Measurements from ENCODE around the gene OR2T3. TPM values are rescaled to one million over a fixed set of nuclear protein-coding genes. Genes with fewer than 3 reads are reported as not detected.
"Not testable (repeated sequence)": the region's sequence is repeated elsewhere in the genome, so short reads cannot be mapped to it uniquely, and the experiment has no call there.

The OR2T3 gene
- total and polyA plus RNA-seq, 4 donors: not detected

- not testable (repeated sequence) for DNase-seq; H3K9me3 ChIP-seq (ENCODE audit: control insufficient read depth in 4 of 4, insufficient read depth in 3 of 4, low read length in 3 of 4); H3K4me3 ChIP-seq; H3K4me1 ChIP-seq (ENCODE audit: control insufficient read depth in 5 of 5, insufficient read depth in 5 of 5, low read length in 5 of 5); H3K27ac ChIP-seq (ENCODE audit: low read depth in 1 of 2, low read length in 1 of 2); H3K9ac ChIP-seq (ENCODE audit: insufficient read depth in 1 of 2, low read length in 2 of 2); H3K36me3 ChIP-seq (ENCODE audit: control insufficient read depth in 4 of 4, insufficient read depth in 4 of 4, low read length in 4 of 4); ATAC-seq (ENCODE audit: insufficient read depth, low FRiP score); H3K27me3 ChIP-seq (ENCODE audit: control insufficient read depth in 3 of 3, insufficient read depth in 3 of 3, low read length in 2 of 3)
- WGBS, 2 donors: 61 to 62% methylated on average over 13 of the region's 13 CpGs
Measured at GRCh38 chr1:248481686-248482579, 8.8 kb downstream of the OR2T3 start.

GRCh38 chr1:248488289-248488688 is 15.1 kb downstream of the OR2T3 start, which contains the start of gene OR2T5:
OR2T5 (plus strand) TSS chr1:248488589; CDS start chr1:248488589, 0 bp downstream.
- not testable (repeated sequence) for H3K27me3 ChIP-seq (ENCODE audit: control insufficient read depth in 3 of 3, insufficient read depth in 3 of 3, low read length in 2 of 3); ATAC-seq (ENCODE audit: insufficient read depth, low FRiP score); H3K27ac ChIP-seq (ENCODE audit: low read depth in 1 of 2, low read length in 1 of 2); H3K36me3 ChIP-seq (ENCODE audit: control insufficient read depth in 4 of 4, insufficient read depth in 4 of 4, low read length in 4 of 4); H3K9ac ChIP-seq (ENCODE audit: insufficient read depth in 1 of 2, low read length in 2 of 2); DNase-seq; H3K4me3 ChIP-seq; H3K4me1 ChIP-seq (ENCODE audit: control insufficient read depth in 5 of 5, insufficient read depth in 5 of 5, low read length in 5 of 5); H3K9me3 ChIP-seq (ENCODE audit: control insufficient read depth in 4 of 4, insufficient read depth in 3 of 4, low read length in 3 of 4)
- WGBS, 2 donors: 78 to 93% methylated on average over 4 to 5 of the region's 6 CpGs

- not testable (repeated sequence) for H3K27me3 ChIP-seq (ENCODE audit: control insufficient read depth in 3 of 3, insufficient read depth in 3 of 3, low read length in 2 of 3); H3K9me3 ChIP-seq (ENCODE audit: control insufficient read depth in 4 of 4, insufficient read depth in 3 of 4, low read length in 3 of 4); DNase-seq; H3K4me1 ChIP-seq (ENCODE audit: control insufficient read depth in 5 of 5, insufficient read depth in 5 of 5, low read length in 5 of 5); H3K36me3 ChIP-seq (ENCODE audit: control insufficient read depth in 4 of 4, insufficient read depth in 4 of 4, low read length in 4 of 4); H3K9ac ChIP-seq (ENCODE audit: insufficient read depth in 1 of 2, low read length in 2 of 2); H3K4me3 ChIP-seq; H3K27ac ChIP-seq (ENCODE audit: low read depth in 1 of 2, low read length in 1 of 2); ATAC-seq (ENCODE audit: insufficient read depth, low FRiP score)
- no CpG with 5 or more reads among the region's 5 CpGs for WGBS, 2 donors
Measured at GRCh38 chr1:248496661-248497060, 23.5 kb downstream of the OR2T3 start.

GRCh38 chr1:248500305-248501035 is 27.3 kb downstream of the OR2T3 start:
- ATAC-seq (ENCODE audit: insufficient read depth, low FRiP score); DNase-seq; H3K4me1 ChIP-seq (ENCODE audit: control insufficient read depth in 5 of 5, insufficient read depth in 5 of 5, low read length in 5 of 5); H3K4me3 ChIP-seq; H3K9me3 ChIP-seq (ENCODE audit: control insufficient read depth in 4 of 4, insufficient read depth in 3 of 4, low read length in 3 of 4); H3K27me3 ChIP-seq (ENCODE audit: control insufficient read depth in 3 of 3, insufficient read depth in 3 of 3, low read length in 2 of 3); H3K36me3 ChIP-seq (ENCODE audit: control insufficient read depth in 4 of 4, insufficient read depth in 4 of 4, low read length in 4 of 4); H3K9ac ChIP-seq (ENCODE audit: insufficient read depth in 1 of 2, low read length in 2 of 2); H3K27ac ChIP-seq (ENCODE audit: low read depth in 1 of 2, low read length in 1 of 2): not testable (repeated sequence)
- 82 to 92% methylated on average over 1 of the region's 2 CpGs for WGBS, 2 donors

- not testable (repeated sequence) for DNase-seq; H3K4me1 ChIP-seq (ENCODE audit: control insufficient read depth in 5 of 5, insufficient read depth in 5 of 5, low read length in 5 of 5)
Measured at GRCh38 chr1:248507773-248508172, 34.6 kb downstream of the OR2T3 start, which contains the start of gene OR2G6. OR2G6 (plus strand) TSS chr1:248508073; CDS start chr1:248521647, 13,574 bp downstream.

GRCh38 chr1:248510217-248510616 is 37.1 kb downstream of the OR2T3 start:
- not testable (repeated sequence) for H3K4me1 ChIP-seq (ENCODE audit: control insufficient read depth in 5 of 5, insufficient read depth in 5 of 5, low read length in 5 of 5); H3K36me3 ChIP-seq (ENCODE audit: control insufficient read depth in 4 of 4, insufficient read depth in 4 of 4, low read length in 4 of 4); H3K9me3 ChIP-seq (ENCODE audit: control insufficient read depth in 4 of 4, insufficient read depth in 3 of 4, low read length in 3 of 4); H3K9ac ChIP-seq (ENCODE audit: insufficient read depth in 1 of 2, low read length in 2 of 2); H3K4me3 ChIP-seq; H3K27ac ChIP-seq (ENCODE audit: low read depth in 1 of 2, low read length in 1 of 2); H3K27me3 ChIP-seq (ENCODE audit: control insufficient read depth in 3 of 3, insufficient read depth in 3 of 3, low read length in 2 of 3); ATAC-seq (ENCODE audit: insufficient read depth, low FRiP score); DNase-seq

More at GRCh38 chr1:248507773-248508172, 34.6 kb downstream of the OR2T3 start, which contains the start of gene OR2G6:
- not testable (repeated sequence) for ATAC-seq (ENCODE audit: insufficient read depth, low FRiP score); H3K4me3 ChIP-seq; H3K36me3 ChIP-seq (ENCODE audit: control insufficient read depth in 4 of 4, insufficient read depth in 4 of 4, low read length in 4 of 4); H3K9ac ChIP-seq (ENCODE audit: insufficient read depth in 1 of 2, low read length in 2 of 2); H3K27ac ChIP-seq (ENCODE audit: low read depth in 1 of 2, low read length in 1 of 2); H3K9me3 ChIP-seq (ENCODE audit: control insufficient read depth in 4 of 4, insufficient read depth in 3 of 4, low read length in 3 of 4); H3K27me3 ChIP-seq (ENCODE audit: control insufficient read depth in 3 of 3, insufficient read depth in 3 of 3, low read length in 2 of 3)
- no CpG with 5 or more reads among the region's 2 CpGs for WGBS, 2 donors
